Natural killer cell treated with Interleukin-12 subunit alpha and Interleukin-12 subunit beta and Interleukin-15 and Interleukin-18, amount 100 ng/mL, for 72 hours (primary cell): ENCODE data around the gene PHOSPHO2. TPM values are rescaled to one million over a fixed set of nuclear protein-coding genes. Genes with fewer than 3 reads are reported as not detected.
"Not testable (repeated sequence)": the region's sequence is repeated elsewhere in the genome, so short reads cannot be mapped to it uniquely, and the experiment has no call there.

Experiments used
- ATAC-seq, 2 donors: fragments of 150-1000 bp; cut with Tn5 transposase in 1 of 2; sonication (Bioruptor Pico), chemical (Tn5 transposase) in 1 of 2; 2 replicates each; pipeline ENCODE4 v1.10.0; 2021
- DNase-seq: peaks from one replicate; pipeline ENCODE4 v3.0.0; 2022; ENCODE audit warnings: low spot score
- H3K27ac Mint-ChIP-seq, 2 donors: 1 replicate in 1 of 2; 2 replicates in 1 of 2; pipeline ENCODE4 v1.8.0; 2022; ENCODE audit warnings: mixed read lengths in 2 of 2, mild to moderate bottlenecking in 1 of 2, moderate library complexity in 1 of 2
- H3K27me3 Mint-ChIP-seq, 2 donors: 1 replicate in 1 of 2; 2 replicates in 1 of 2; pipeline ENCODE4 v1.8.0; 2022; ENCODE audit warnings: mixed read lengths in 2 of 2
- H3K36me3 Mint-ChIP-seq: one replicate; pipeline ENCODE4 v1.8.0; 2022; ENCODE audit warnings: mixed read lengths
- H3K4me1 Mint-ChIP-seq, 2 donors: 1 replicate in 1 of 2; 2 replicates in 1 of 2; pipeline ENCODE4 v1.8.0; 2022; ENCODE audit warnings: low read depth in 2 of 2, mixed read lengths in 2 of 2, mild to moderate bottlenecking in 1 of 2
- H3K4me3 Mint-ChIP-seq: one replicate; pipeline ENCODE4 v1.8.0; 2022; ENCODE audit warnings: mixed read lengths
- H3K9me3 Mint-ChIP-seq: 2 replicates; pipeline ENCODE4 v1.8.0; 2022; ENCODE audit warnings: mixed read lengths
- total RNA-seq, 2 donors: library from RNA; stranded (reverse); gene quantifications; one replicate each; pipeline ENCODE4 v1.2.3, GENCODE V29; 2022

Gene PHOSPHO2
- total RNA-seq, 2 donors from 2014 or later = 2.6 to 4.4 TPM

- Mint-ChIP-seq H3K27ac (no peak overlapping the region), H3K36me3 (peaks cover 22% of the 10 kb centered on the region), H3K4me3 (no peak overlapping the region), H3K4me1 (peaks cover 6 to 19% of the 10 kb centered on the region in 2 donors), H3K27me3 (peaks cover 19 to 22% of the 10 kb centered on the region in 2 donors), H3K9me3 (no peaks in the 10 kb centered on the region)
- DNase-seq = no peak
- ATAC-seq = no peak
Measured at GRCh38 chr2:169692718-169693117, 1.6 kb upstream of the PHOSPHO2 start.

- Mint-ChIP-seq H3K4me3 (peak overlapping the region; percentile 99), H3K9me3 (no peaks in the 10 kb centered on the region), H3K4me1 (peaks cover 6 to 19% of the 10 kb centered on the region in 2 donors), H3K27me3 (peaks cover 19 to 20% of the 10 kb centered on the region in 2 donors), H3K27ac (peak overlapping the region; percentile 89 to 94), H3K36me3 (peaks cover 18% of the 10 kb centered on the region)
- ATAC-seq = no peak
- no peak for DNase-seq
Measured at GRCh38 chr2:169693360-169693759, 909 bp upstream of the PHOSPHO2 start.

GRCh38 chr2:169694894-169695260 lies 608 bp downstream of the PHOSPHO2 start:
- Mint-ChIP-seq H3K4me1 (peaks cover 6 to 19% of the 10 kb centered on the region in 2 donors), H3K4me3 (peak overlapping the region; percentile 99), H3K9me3 (no peaks in the 10 kb centered on the region), H3K27me3 (peaks cover 14 to 17% of the 10 kb centered on the region in 2 donors), H3K27ac (peak overlapping the region; percentile 89 to 94), H3K36me3 (peaks cover 17% of the 10 kb centered on the region)
- DNase-seq (no peak), ATAC-seq (no peak)

GRCh38 chr2:169696381-169696780 lies 2.1 kb downstream of the PHOSPHO2 start:
- Mint-ChIP-seq H3K4me3 (no peak overlapping the region), H3K4me1 (peaks cover 6 to 19% of the 10 kb centered on the region in 2 donors), H3K27me3 (peaks cover 6 to 12% of the 10 kb centered on the region in 2 donors), H3K36me3 (peaks cover 11% of the 10 kb centered on the region), H3K9me3 (no peaks in the 10 kb centered on the region), H3K27ac (no peak overlapping the region)
- DNase-seq = no peak
- ATAC-seq = no peak

GRCh38 chr2:169699173-169699572 lies 4.9 kb downstream of the PHOSPHO2 start:
- not testable (repeated sequence) for H3K4me3 Mint-ChIP-seq, H3K27me3 Mint-ChIP-seq, H3K27ac Mint-ChIP-seq

GRCh38 chr2:169702996-169703395 lies 8.7 kb downstream of the PHOSPHO2 start:
- peaks cover 6% of the 10 kb centered on the region for H3K36me3 Mint-ChIP-seq
- no peaks in the 10 kb centered on the region for H3K27me3 Mint-ChIP-seq
- H3K9me3 Mint-ChIP-seq = no peaks in the 10 kb centered on the region
- DNase-seq (no peak), ATAC-seq (no peak)
- H3K27ac Mint-ChIP-seq = no peak overlapping the region
- no peak overlapping the region for H3K4me3 Mint-ChIP-seq
- no peaks in the 10 kb centered on the region for H3K4me1 Mint-ChIP-seq

More at GRCh38 chr2:169699173-169699572, 4.9 kb downstream of the PHOSPHO2 start:
- not testable (repeated sequence) for DNase-seq, H3K36me3 Mint-ChIP-seq, ATAC-seq, H3K4me1 Mint-ChIP-seq, H3K9me3 Mint-ChIP-seq

- Mint-ChIP-seq H3K4me1 (no peaks in the 10 kb centered on the region), H3K27me3 (no peaks in the 10 kb centered on the region), H3K4me3 (no peak overlapping the region), H3K36me3 (peaks cover 6% of the 10 kb centered on the region), H3K27ac (no peak overlapping the region), H3K9me3 (no peaks in the 10 kb centered on the region)
- no peak for DNase-seq
- no peak for ATAC-seq
Measured at GRCh38 chr2:169704160-169704708, 10.0 kb downstream of the PHOSPHO2 start.

- Mint-ChIP-seq H3K9me3 (no peaks in the 10 kb centered on the region), H3K36me3 (no peaks in the 10 kb centered on the region), H3K4me1 (no peaks in the 10 kb centered on the region), H3K27me3 (no peaks in the 10 kb centered on the region), H3K4me3 (no peak overlapping the region), H3K27ac (no peak overlapping the region)
- no peak for ATAC-seq
- DNase-seq = no peak
Measured at GRCh38 chr2:169705927-169706326, 11.7 kb downstream of the PHOSPHO2 start.

GRCh38 chr2:169707626-169708025 lies 13.4 kb downstream of the PHOSPHO2 start:
- Mint-ChIP-seq H3K4me1 (peaks cover 0 to 5% of the 10 kb centered on the region in 2 donors), H3K27ac (no peak overlapping the region), H3K36me3 (no peaks in the 10 kb centered on the region), H3K27me3 (no peaks in the 10 kb centered on the region), H3K4me3 (no peak overlapping the region), H3K9me3 (no peaks in the 10 kb centered on the region)
- no peak for DNase-seq
- ATAC-seq = no peak

- Mint-ChIP-seq H3K9me3 (no peaks in the 10 kb centered on the region), H3K27me3 (no peaks in the 10 kb centered on the region), H3K36me3 (no peaks in the 10 kb centered on the region), H3K4me1 (peaks cover 0 to 5% of the 10 kb centered on the region in 2 donors), H3K4me3 (no peak overlapping the region), H3K27ac (no peak overlapping the region)
- ATAC-seq = no peak
- no peak for DNase-seq
Measured at GRCh38 chr2:169709331-169709730, 15.1 kb downstream of the PHOSPHO2 start.

GRCh38 chr2:169709981-169710380 lies 15.7 kb downstream of the PHOSPHO2 start:
- H3K36me3 Mint-ChIP-seq = no peaks in the 10 kb centered on the region
- H3K4me1 Mint-ChIP-seq = peaks cover 5 to 7% of the 10 kb centered on the region in 2 donors
- no peak overlapping the region for H3K27ac Mint-ChIP-seq
- ATAC-seq = no peak
- no peak overlapping the region for H3K4me3 Mint-ChIP-seq
- no peaks in the 10 kb centered on the region for H3K9me3 Mint-ChIP-seq
- no peak for DNase-seq
- H3K27me3 Mint-ChIP-seq = no peaks in the 10 kb centered on the region

GRCh38 chr2:169711751-169712509 lies 17.7 kb downstream of the PHOSPHO2 start:
- Mint-ChIP-seq H3K4me1 (peaks cover 7 to 12% of the 10 kb centered on the region in 2 donors), H3K4me3 (no peak overlapping the region), H3K27ac (no peak overlapping the region), H3K27me3 (no peaks in the 10 kb centered on the region), H3K36me3 (no peaks in the 10 kb centered on the region), H3K9me3 (no peaks in the 10 kb centered on the region)
- DNase-seq = no peak
- no peak for ATAC-seq

- no peak overlapping the region for H3K4me3 Mint-ChIP-seq
- no peak overlapping the region for H3K27ac Mint-ChIP-seq
- no peak for DNase-seq
- H3K36me3 Mint-ChIP-seq = no peaks in the 10 kb centered on the region
- peaks cover 7 to 12% of the 10 kb centered on the region in 2 donors for H3K4me1 Mint-ChIP-seq
- H3K9me3 Mint-ChIP-seq = no peaks in the 10 kb centered on the region
- ATAC-seq = no peak
- no peaks in the 10 kb centered on the region for H3K27me3 Mint-ChIP-seq
Measured at GRCh38 chr2:169712791-169713227, 18.5 kb downstream of the PHOSPHO2 start.

GRCh38 chr2:169713331-169713730 lies 19.1 kb downstream of the PHOSPHO2 start:
- ATAC-seq = no peak
- peaks cover 7 to 12% of the 10 kb centered on the region in 2 donors for H3K4me1 Mint-ChIP-seq
- DNase-seq = no peak
- H3K27me3 Mint-ChIP-seq = no peaks in the 10 kb centered on the region
- H3K36me3 Mint-ChIP-seq = no peaks in the 10 kb centered on the region
- no peaks in the 10 kb centered on the region for H3K9me3 Mint-ChIP-seq
- no peak overlapping the region for H3K27ac Mint-ChIP-seq
- H3K4me3 Mint-ChIP-seq = no peak overlapping the region
